UCSD-AML1 (cell line): ENCODE measurements around the gene SHISA9.

Source experiments
- DNase-seq: peaks from one replicate; lab custom pipeline; 2025; ENCODE audit not compliant: unreplicated experiment; lab: John Stamatoyannopoulos, UW

The SHISA9 gene

DNA sequence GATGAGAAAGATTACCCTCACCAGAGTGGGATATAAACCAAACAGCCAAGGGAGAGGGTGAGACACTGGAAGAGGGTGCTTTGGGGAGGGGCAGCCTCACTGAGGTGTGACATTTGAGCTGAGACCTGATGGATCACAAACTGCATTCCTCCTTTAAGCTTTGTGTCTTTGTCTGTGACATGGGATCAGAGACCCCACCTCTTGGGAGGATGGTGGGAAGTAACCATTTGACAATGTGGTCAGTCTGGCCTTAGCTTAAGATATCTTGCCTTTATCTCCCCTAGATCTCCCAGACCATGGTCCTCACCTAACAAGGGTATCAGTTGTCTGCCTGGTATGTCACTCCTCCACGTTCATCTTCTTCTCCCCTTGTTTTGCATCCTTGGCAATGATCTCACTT is 163.4 kb downstream of the SHISA9 start:
- no peak for DNase-seq

DNA sequence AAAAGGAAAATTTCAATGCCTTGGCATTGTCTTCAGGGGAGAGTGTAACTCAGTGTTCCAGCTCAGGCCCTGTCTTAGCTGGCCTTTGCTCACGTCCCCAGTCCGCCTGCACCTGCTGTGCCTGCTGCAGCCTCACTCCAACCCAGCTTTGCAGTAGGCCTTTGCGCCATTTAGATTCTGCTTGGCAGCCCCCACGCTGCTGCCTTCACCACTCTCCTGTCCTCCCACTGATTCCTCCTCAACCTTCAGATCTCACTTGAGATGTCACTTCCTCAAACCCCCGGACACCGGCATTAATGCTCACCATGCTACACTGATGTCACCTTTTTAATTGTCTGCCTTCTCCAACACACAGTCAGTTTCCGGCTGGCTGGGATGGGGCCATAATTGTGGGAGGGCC is 166.2 kb downstream of the SHISA9 start:
- no peak for DNase-seq

DNA sequence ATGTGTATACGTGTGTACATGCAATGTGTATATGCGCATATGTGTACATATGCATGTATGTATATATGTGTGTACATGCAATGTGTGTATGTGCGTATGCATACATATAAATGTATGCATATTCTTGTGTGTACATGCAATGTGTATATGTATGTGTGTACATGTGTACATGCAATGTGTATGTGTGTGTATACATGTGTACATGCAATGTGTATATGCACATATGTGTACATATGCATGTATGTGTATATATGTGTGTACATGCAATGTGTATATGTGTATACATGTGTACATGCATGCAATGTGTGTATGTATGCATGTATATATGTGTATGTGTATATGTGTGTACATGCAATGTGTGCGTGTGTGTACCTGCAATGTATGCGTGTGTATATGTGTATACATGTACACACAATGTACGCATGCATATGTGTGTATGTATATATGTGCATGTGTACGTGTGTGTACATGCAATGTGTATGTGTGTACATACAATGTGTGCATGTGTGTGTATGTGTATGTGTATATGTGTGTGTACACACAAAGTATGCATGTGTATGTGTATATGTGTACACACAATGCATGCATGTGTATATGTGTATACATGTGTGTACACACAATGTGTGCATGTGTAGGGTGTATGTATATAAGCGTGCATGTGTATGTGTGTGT is 167.7 kb downstream of the SHISA9 start:
- no peak for DNase-seq

DNA sequence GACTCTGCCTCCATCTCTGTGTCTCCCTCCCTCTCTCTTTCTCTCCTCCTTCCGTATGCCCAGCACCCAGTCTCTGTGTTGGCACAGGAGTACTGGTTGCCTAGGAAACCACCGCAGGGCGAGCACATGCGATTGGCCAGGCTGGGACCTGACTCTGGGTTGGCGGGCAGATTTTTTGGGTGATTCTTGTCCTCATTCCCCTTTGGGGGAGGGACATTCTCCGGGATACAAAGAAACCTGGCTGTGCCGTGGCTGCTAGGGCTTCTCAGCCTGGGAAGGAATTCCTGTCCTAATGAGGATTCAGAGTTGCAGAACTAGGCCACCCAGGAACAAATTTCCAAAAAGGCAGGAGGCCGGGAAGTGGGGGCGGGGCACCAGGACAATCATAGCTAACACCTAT is 168.9 kb downstream of the SHISA9 start:
- no peak for DNase-seq

DNA sequence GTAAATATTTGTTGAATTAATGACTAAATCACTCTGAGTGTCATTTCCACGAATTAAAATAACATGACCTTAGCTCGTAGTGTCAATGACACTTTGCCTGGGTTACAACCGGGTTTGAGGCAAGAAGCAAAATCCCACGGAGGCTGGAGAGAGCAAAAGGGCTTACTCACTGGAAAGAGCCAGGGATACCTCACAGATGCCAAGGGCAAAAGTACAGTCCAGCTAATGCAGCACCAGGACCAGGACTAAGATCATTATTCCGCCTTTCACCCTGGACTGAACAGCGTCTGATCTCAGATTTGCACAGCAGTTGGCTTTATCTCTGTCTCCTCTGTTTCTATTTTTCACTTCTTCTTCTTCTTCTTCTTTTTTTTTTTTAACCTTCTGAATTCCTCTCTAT is 175.5 kb downstream of the SHISA9 start:
- DNase-seq, result no peak

DNA sequence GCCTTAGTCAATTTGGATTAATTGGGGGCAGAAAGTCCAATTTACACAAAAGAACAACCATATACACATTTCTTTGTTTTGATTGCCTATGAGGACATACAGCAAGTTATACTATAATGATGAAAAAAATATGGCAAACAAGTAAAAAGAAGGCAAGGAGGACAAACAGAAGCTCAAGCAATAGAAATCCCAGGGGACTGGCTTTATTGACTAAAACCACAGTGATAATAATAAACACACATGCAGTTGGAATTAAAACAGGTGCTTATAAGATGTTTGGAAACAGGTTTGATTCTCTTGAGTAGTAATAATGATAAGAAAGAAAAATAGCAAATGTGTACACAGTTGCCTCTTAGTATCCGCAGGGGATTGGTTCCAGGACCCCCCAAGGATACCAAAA is 176.4 kb downstream of the SHISA9 start:
- no peak for DNase-seq

DNA sequence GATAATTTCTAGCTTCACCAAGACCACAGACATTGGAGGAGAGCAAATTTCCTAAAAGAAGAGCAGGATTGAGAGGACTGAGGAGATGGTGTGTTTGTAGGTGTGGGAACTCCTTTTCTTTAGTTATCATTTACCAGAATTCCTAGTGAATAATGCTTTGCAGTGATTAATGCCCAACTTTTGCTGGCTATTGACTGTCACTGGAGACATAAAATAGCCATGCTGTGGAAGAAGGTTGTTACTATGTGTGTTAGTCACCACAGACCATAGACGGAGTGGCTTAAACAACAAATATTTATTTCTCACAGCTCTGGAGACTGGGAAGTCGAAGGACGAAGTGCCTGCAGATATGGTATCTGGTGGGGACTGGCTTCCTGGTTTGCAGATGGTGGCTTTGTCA is 179.1 kb downstream of the SHISA9 start:
- DNase-seq, result no peak

DNA sequence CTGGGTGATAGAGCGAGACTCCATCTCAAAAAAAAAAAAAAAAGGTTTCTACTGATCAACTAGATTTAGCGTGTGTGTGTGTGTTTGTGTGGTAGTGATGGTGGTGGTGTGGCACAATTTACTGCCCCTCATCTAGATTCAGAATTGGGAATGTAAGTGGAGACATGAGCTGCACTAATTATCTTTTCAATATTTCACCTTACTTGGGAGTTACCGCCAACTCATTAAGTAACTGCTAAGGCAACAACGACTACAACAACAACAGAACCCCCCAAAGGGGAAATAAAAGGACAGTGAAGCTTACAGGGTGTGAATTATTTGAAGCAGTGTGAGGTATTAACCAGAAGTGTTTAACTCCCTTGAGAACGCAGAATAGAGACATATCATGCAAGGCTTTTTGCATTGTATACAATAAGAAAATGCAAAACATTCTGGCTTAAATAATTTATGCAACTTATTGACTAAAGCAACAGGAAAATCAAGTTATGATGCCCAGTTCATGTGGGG is 180.5 kb downstream of the SHISA9 start:
- DNase-seq, result no peak

DNA sequence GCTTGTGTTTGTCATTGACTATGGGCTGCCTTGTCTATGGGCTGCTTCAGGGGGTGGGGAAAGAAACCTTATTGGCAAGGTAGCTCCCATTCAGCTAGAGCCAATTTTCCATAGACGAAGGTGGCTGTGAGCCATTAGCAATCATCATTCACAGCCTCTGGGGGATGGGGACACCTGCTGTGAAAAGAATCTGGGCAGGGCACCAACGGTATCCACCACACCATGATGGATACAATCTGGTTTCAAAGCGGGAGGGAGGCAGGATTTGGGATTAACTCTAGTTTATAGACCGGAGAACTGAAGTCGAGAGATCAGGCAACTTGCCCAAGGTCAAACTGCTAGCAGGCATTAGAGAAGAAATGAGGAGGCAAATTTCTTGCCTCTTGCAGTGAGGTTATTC is 182.3 kb downstream of the SHISA9 start:
- DNase-seq, result no peak

DNA sequence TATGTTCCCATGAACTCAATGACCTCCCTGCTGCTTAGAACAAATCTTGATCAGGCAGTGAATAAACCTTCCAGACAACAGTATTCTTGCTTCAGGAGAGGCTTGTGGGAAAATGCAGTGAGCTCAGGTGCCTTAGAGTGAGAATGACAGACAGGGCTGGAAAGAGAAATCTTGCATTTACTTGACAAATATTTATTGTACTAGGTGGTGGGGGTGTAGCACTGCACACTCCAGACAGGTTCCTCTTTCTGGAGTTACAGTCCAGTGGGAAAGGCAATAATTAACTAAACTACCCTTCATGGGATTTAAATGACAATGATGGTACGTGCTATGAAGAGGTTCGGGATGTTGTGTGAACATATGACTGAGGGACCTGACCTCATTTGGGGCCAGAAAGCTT is 182.9 kb downstream of the SHISA9 start:
- DNase-seq, result no peak

DNA sequence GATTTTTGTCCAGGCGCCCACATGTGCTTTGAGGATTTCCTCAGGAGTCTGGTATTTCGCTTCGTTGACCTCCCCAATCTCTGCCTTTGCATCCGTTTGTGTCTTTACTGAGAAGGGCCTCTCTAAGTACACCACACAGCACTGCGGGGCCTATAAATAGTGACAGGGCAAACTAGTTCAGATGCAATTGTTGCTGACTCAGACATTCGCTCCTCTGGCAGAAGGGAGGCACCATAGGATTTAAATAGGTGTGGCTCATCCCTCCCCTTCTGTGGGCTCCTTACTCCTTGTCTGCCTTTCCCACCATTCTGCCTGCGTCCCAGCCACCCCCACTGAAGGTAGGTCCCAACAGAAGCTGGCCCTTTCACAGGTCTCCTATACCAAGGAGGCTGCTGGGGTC is 192.3 kb downstream of the SHISA9 start:
- DNase-seq, result no peak

DNA sequence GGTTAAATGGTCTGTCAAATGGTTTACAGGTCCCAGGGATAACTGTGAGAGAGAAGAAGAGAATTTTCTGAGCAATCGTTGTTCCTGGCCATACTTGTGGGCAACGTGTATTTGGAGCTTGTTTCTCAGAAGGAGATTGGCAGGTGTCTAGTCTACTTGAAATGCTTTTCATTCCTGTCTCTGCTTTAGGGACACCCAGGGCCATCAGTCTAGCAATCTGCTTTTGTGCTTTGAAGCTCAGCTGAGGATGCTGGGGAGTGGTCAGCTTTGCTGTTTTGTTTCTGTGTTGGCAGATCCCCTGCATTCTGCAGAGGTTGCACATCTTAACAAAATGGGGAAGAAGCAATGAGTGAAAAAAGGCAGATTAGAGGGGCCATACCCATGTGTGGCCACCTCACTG is 193.7 kb downstream of the SHISA9 start:
- DNase-seq, result no peak

DNA sequence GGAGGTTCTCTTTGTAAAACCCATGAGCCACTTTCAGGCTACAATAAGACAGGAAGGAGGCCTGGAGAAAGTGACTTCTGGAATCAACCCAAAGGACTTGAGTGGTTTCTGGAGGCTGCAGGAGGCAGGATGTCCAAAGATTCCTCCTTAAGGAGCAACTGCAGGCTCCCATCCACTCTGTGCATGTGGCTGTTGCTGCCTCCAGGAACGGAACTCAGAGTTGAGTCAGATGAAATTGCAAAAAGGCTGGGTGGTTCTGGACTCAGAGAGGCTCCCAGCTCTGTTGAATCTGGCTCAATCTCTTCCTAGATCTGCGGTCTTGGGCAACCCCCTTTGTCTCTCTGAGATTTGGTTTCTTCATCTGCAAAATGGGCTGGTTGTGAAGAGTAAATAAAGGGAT is 197.1 kb downstream of the SHISA9 start:
- DNase-seq, result no peak

DNA sequence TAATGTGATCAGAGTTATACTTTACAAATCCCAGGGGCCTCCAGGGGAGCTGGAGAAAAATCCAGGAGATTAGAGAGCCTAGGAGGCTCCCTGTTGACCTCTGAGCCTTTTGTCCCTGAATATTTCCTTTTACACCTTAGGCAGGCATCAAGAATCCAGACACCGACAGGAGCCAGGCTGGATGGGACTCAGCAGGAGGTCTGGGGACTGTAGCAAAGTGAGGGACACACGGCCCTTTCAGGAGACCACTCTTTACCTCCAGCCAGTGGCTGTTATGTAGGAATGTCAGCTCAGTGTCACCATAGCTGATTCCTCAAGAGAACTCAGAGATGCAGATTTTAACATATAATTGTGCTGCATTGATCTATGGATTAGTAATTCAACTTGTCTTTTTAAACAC is 198.4 kb downstream of the SHISA9 start:
- DNase-seq, result no peak

DNA sequence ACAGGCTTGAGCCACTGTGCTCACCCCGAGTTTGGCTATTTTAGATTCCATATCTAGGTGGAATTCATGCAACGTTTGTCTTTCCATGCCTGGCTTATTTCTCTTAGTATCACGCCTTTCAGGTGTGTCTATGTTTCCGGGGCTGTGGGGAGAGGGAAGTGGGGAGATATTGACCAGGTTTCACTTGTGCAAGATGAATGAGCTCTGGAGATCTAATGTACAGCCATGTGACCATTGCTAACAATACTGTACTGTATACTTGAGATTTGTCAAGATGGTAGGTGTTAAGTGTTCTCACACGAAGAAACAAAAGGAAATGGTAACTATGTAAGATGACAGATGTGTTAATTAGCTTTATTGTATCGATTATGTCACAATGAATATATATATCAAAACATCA is 199.6 kb downstream of the SHISA9 start:
- DNase-seq, result no peak

DNA sequence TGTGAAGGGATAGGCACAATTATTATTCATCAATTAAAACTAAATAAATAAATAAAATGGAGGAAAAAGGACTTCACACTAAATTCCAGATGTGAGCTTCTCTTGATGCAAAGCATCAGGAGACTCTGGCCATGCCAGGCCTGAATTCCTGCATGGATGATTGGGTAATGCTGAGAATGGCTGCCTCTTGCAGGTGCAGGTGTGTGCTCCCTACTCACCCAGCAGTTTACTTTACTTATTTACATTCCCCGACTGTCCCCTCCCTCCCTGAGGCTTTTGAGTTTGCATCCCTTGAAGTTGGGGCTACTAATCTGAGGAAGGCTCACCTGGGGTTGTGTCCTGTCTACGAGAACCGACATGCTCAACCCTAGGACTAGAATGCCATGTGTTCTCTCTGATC is 200.4 kb downstream of the SHISA9 start:
- no peak for DNase-seq

DNA sequence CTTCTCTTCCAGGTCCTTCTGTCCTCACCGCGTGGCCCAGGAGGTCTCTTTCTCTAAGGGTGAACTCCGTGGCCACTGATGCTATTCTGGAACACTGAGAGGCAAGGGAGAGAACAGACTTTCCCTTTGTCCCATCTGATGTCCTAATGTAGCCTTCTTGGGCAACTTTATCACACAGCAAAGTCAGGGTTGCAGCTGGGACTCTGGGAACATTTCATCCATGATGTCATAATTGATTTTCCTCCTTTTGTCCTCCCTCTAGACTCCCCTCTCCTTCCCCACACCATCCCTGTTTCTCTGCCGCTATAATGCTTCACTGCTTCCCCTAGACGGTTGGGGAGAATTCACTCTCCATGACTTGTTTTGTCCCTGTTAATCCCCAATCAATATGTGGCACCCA is 201.0 kb downstream of the SHISA9 start:
- DNase-seq, result no peak

DNA sequence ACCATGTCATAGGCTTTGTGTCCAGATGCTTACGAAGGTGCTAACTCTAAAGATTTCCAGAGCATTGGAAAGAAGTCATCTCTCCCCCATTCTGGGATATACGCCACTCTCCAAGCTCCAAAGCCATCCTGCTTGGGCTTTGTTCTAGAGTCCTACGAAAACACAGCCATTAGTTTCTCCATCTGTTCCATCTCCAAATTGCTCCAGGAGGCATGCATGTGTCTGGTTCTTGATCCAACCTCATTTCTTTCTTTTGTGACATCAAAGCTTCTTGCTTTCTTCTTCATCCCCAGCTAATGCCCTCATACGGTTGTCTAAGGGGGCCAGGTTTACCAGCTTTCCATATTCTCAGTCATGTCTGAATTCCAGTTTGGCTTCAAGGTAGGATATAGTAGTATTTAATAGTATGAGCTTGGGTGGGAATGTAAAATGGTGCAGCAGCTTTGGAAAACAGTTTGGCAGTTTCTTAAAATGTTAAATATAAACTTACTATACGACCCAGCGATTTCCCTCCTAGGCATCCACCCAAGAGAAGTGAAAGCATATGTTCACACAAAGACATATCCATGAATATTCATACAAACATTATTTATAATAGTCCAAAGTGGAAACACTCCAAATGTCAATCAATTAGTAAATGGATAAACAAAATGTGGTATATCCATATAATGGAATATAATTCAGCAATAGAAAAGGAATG is 202.6 kb downstream of the SHISA9 start:
- DNase-seq, result no peak

DNA sequence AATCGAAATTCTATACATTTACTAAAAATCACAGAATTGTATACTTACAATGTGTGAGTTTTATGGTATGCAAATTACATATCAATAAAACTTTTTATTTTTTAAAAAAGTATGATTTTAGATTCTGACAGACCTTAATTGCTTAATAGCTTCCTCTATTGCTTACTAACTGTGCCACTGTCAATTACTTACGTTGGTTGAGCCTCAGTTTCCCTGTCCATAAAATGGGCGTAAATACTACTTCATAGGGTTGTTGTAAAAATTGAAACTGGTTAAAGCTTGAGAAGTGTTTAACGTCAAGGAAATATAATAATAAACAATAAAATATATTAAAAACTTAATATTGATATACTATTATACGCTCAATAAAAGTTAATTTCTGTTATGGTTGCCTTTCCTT is 203.4 kb downstream of the SHISA9 start:
- DNase-seq, result no peak

DNA sequence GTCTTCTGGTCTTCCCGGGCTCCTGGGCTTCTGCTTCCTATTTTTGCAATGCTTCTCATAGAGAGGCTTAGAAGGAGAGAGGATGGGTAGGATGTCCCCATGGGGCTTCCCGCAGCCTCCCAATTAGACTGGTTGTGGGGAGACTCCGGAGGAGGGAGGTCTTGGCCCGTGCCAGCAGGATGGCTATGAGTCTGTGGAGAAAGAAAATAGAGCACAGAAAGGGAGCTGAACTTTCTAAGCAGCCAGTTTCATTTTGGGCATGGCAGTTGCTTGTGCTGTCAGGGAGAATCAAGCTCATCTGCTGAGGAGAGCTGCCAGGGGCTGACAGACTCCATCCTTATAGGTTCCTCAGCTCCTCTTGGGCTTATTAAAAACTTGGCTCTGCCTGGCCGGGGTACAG is 204.0 kb downstream of the SHISA9 start:
- no peak for DNase-seq

DNA sequence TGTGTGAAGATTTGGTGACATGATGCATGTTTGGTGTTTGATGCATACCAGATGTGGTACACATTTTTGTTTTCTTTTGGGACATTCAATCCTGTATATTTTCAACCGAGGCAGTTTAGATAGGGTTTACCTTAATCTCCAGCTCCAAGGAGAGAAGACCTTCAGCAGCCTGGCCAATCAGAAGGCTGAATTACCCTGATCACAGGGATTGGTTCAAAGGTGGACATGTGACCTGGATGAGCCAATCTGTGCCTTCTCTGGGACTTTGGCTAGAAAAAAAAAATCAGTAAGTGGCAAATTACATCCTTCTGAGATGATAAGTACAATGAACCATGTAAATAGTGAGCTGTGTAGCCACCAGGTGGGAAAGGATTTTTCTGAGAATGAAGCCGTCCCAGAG is 205.1 kb downstream of the SHISA9 start:
- no peak for DNase-seq

DNA sequence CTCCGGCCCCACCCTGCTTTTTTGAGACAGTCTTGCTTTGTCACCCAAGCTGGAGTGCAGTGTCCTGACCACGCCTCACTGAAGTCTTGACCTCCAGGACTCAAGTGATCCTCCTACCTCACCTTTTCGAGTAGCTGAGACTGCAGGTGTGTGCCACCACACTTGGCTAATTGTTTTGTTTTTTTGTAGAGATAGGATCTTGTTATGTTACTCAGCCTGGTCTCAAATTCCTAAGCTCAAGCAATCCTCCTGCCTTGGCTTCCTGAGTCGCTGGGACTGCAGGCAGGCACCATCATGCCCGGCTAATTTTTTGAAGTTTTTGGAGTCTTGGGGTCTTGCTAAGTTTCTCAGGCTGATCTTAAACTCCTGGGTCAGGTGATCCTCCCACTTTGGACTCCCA is 206.7 kb downstream of the SHISA9 start:
- no peak for DNase-seq

DNA sequence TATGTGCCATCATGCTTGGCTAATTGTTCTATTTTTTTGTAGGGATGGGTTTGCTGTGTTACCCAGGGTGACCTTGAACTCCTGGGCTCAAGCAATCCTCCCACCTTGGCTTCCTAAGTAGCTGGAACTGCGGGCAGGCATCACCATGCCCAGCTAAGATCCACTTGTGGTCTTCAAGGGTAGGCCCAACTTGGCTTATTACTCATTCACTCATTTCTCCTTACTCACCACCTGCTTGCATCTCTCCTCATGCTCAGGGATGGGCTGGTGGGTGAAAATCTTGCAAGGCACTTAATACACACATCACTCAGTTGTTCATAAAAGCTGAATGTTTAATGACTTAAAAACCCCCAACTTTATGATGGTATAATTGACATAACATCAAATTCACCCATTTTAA is 207.8 kb downstream of the SHISA9 start:
- no peak for DNase-seq
